Mammary epithelial cell (primary cell): Measurements from ENCODE around the gene SH3TC2.

Experiments used
- CTCF ChIP-seq, 2 donors: IDR thresholded peaks in 1 of 2; conservative IDR thresholded peaks in 1 of 2; 2 replicates each; pipeline ENCODE4 v1.5.1; 2011 to 2012; ENCODE audit warnings: inconsistent platforms in 2 of 2, low read length in 2 of 2, mild to moderate bottlenecking in 2 of 2, control low read depth in 1 of 2, low read depth in 1 of 2; ENCODE audit not compliant: insufficient read depth in 1 of 2; ENCODE audit errors: extremely low read depth in 1 of 2
- EZH2 ChIP-seq: IDR thresholded peaks from 2 replicates; pipeline ENCODE4 v1.6.1; 2012; ENCODE audit warnings: low read length, inconsistent platforms, borderline replicate concordance

GRCh38 chr5:149049371-149049781 is 13.5 kb downstream of the SH3TC2 start:
- no peak for TF ChIP-seq CTCF (conservative IDR thresholded peaks at IDR 0.05 in 1 of 2, IDR thresholded peaks at IDR 0.05 in 1 of 2; ENCODE audit: extremely low read depth in 1 of 2, insufficient read depth in 1 of 2, low read depth in 1 of 2, low read length in 2 of 2)
- TF ChIP-seq EZH2, result no peak
